Lung (tissue), 12 donors: ENCODE measurements around the gene GPC5. TPM values are rescaled to one million over a fixed set of nuclear protein-coding genes. Genes with fewer than 3 reads are reported as not detected.

Experiments
- ATAC-seq: fragments of 200-7000 bp; cut with Tn5 transposase; one replicate; pipeline ENCODE4 v1.9.1; 2020; ENCODE audit warnings: moderate number of reproducible peaks; ENCODE audit not compliant: insufficient read depth, low FRiP score
- DNase-seq, 3 donors: peaks; one replicate each; pipeline ENCODE4 v3.0.0-alpha.2; 2013 to 2017
- H3K27ac ChIP-seq, 2 donors: one replicate each; pipeline ENCODE4 v1.5.1; 2013; ENCODE audit warnings: mild to moderate bottlenecking in 2 of 2, moderate library complexity in 2 of 2, control low read depth in 1 of 2, inconsistent platforms in 1 of 2, low read depth in 1 of 2, low read length in 1 of 2
- H3K27me3 ChIP-seq, 3 donors: one replicate each; pipeline ENCODE4 v1.5.1; 2013; ENCODE audit warnings: low read length in 2 of 3; ENCODE audit not compliant: control insufficient read depth in 3 of 3, insufficient read depth in 3 of 3
- H3K36me3 ChIP-seq, 4 donors: one replicate each; pipeline ENCODE4 v1.5.1; 2013; ENCODE audit warnings: low read length in 4 of 4, mild to moderate bottlenecking in 1 of 4, moderate library complexity in 1 of 4; ENCODE audit not compliant: control insufficient read depth in 4 of 4, insufficient read depth in 4 of 4
- H3K4me1 ChIP-seq, 5 donors: one replicate each; pipeline ENCODE4 v1.5.1; 2013; ENCODE audit warnings: low read length in 5 of 5, mild to moderate bottlenecking in 2 of 5, moderate library complexity in 1 of 5; ENCODE audit not compliant: control insufficient read depth in 5 of 5, insufficient read depth in 5 of 5
- H3K4me3 ChIP-seq: one replicate; pipeline ENCODE4 v1.5.1; 2013; ENCODE audit warnings: mild to moderate bottlenecking, control low read depth, moderate library complexity
- H3K9ac ChIP-seq, 2 donors: one replicate each; pipeline ENCODE4 v1.5.1; 2013; ENCODE audit warnings: low read length in 2 of 2, control low read depth in 1 of 2; ENCODE audit not compliant: insufficient read depth in 1 of 2
- H3K9me3 ChIP-seq, 4 donors: one replicate each; pipeline ENCODE4 v1.5.1; 2013; ENCODE audit warnings: low read length in 3 of 4, mild to moderate bottlenecking in 1 of 4, moderate library complexity in 1 of 4; ENCODE audit not compliant: control insufficient read depth in 4 of 4, insufficient read depth in 3 of 4
- WGBS, 2 donors: extraction: QIAGEN DNeasy Blood & Tissue Kit; methylation state at CpG; one replicate each; pipeline ENCODE4 v1.1.7; 2013; 5-methylcytosine and 5-hydroxymethylcytosine counted together
- polyA plus RNA-seq, 2 donors: library from polyadenylated mRNA; stranded (reverse); fragments of 200-250 nt; gene quantifications; one replicate each; pipeline ENCODE4 v1.2.1, GENCODE V29; 2013
- total RNA-seq, 2 donors: library from RNA; depleted of rRNA in 1 of 2; stranded (reverse); fragments of >200 nt in 1 of 2; gene quantifications; one replicate each; pipeline ENCODE4 v1.2.1, GENCODE V29; 2014 to 2021
- TF ChIP-seq, protein P1 (sequence below): IDR thresholded peaks from 2 replicates; pipeline ENCODE4 v1.5.1; 2012; ENCODE audit warnings: mild to moderate bottlenecking; ENCODE audit errors: control extremely low read depth, extremely low read depth
- donor health status: control.
- donor health status: control.
- donor health status: Bipolar disorder and iron deficiency.
- donor health status: healthy.
- donor health status: DM: yes; HTN: yes; CAD: no.

Gene GPC5
- total and polyA plus RNA-seq, 4 donors = 0.55 to 37.3 (median 4.4) TPM

DNA sequence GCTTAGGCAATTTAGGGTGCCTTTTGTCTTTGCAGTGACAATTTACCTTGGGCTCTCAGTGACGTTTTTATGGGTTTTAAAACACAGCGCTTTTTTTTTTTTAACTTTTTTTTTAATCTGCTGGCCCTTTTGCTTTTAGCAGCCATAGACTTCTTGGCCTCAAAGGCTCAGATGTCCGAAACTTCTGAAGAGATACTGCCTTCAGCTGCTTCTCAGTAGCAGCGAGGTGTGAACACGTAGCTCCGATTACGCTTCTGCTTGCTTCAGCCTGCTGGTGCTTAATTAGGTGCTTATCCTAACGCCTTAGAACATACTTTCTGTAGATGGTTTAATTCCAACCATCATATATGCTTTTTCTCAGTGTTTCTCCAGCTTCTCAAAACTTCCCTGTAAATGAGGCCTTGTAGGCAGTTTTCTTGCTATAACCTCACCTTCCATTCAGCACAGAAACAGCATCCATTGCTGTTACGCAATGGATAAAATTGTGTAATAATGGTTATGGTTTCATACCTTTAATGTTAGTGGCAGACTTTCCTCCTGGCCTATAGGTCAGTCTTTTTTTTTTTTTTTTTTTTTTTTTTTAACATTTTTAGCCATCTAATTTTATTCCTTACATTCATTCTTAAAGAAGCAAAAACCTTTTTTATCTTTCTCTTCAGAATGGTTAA is 723.9 kb downstream of the GPC5 start:
- DNase-seq (no peak), ATAC-seq (no peak)
- Histone ChIP-seq H3K36me3 (no peaks in the 10 kb centered on the region), H3K27ac (no peak overlapping the region), H3K4me3 (no peak overlapping the region), H3K4me1 (no peaks in the 10 kb centered on the region), H3K9ac (no peak overlapping the region), H3K9me3 (no peaks in the 10 kb centered on the region), H3K27me3 (no peaks in the 10 kb centered on the region)
- WGBS, 2 donors = 82 to 83% methylated on average over 9 of the region's 9 CpGs
- TF ChIP-seq, protein P1, sequence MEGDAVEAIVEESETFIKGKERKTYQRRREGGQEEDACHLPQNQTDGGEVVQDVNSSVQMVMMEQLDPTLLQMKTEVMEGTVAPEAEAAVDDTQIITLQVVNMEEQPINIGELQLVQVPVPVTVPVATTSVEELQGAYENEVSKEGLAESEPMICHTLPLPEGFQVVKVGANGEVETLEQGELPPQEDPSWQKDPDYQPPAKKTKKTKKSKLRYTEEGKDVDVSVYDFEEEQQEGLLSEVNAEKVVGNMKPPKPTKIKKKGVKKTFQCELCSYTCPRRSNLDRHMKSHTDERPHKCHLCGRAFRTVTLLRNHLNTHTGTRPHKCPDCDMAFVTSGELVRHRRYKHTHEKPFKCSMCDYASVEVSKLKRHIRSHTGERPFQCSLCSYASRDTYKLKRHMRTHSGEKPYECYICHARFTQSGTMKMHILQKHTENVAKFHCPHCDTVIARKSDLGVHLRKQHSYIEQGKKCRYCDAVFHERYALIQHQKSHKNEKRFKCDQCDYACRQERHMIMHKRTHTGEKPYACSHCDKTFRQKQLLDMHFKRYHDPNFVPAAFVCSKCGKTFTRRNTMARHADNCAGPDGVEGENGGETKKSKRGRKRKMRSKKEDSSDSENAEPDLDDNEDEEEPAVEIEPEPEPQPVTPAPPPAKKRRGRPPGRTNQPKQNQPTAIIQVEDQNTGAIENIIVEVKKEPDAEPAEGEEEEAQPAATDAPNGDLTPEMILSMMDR = no peak

DNA sequence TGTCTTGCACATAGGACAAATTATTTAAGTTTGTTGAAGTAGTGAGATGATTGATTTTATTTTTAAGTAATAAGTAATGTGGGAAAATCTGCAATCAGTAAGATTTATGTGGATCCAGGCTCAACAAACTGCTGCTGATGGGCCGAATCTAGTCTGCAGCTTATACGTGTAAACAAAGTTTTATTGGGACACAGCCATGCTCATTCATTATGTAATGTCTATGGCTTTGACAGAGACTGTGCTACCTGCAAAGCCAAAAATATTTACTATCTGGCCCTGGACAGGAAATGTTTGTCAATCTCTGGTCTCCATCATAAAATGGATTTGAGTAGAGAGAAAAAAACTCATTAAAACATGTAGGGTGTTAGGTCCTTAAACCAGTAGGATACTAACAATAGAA is 728.0 kb downstream of the GPC5 start:
- Histone ChIP-seq H3K4me3 (no peak overlapping the region), H3K27me3 (no peaks in the 10 kb centered on the region), H3K9ac (no peak overlapping the region), H3K36me3 (no peaks in the 10 kb centered on the region), H3K4me1 (no peaks in the 10 kb centered on the region), H3K27ac (no peak overlapping the region), H3K9me3 (no peaks in the 10 kb centered on the region)
- WGBS, 2 donors = 71 to 83% methylated on average over 2 of the region's 2 CpGs
- TF ChIP-seq, protein P1 = no peak
- DNase-seq (no peak), ATAC-seq (no peak)

DNA sequence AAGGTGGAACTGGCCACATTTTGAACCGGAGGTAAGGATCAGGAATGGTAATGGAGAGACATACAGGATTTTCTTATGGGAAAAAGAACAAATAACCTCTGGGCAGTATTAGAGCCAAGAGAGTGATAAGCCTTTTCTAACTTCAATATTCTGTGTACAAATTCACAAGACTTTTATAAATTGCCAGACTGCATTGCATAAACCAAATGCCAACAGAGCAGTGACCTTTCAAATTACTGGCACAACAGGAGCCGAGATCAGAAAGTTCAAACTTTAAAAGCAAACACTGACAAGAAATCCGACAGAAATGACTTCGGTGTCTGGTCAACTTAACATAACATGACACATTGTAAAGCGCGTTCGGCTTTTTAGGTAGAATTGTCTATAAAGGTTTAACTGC is 737.1 kb downstream of the GPC5 start:
- Histone ChIP-seq H3K36me3 (no peaks in the 10 kb centered on the region), H3K9me3 (no peaks in the 10 kb centered on the region), H3K27me3 (no peaks in the 10 kb centered on the region), H3K27ac (no peak overlapping the region), H3K9ac (no peak overlapping the region), H3K4me1 (peaks cover 0 to 7% (median 0%) of the 10 kb centered on the region in 5 donors), H3K4me3 (no peak overlapping the region)
- TF ChIP-seq, protein P1 = no peak
- WGBS, 2 donors = 72 to 83% methylated on average over 7 of the region's 7 CpGs
- no peak for DNase-seq
- ATAC-seq = no peak
